ENCODE measurements around the gene RPS26.
"Not testable (repeated sequence)": the region's sequence is repeated elsewhere in the genome, so short reads cannot be mapped to it uniquely, and the experiment has no call there.

The RPS26 gene

DNA sequence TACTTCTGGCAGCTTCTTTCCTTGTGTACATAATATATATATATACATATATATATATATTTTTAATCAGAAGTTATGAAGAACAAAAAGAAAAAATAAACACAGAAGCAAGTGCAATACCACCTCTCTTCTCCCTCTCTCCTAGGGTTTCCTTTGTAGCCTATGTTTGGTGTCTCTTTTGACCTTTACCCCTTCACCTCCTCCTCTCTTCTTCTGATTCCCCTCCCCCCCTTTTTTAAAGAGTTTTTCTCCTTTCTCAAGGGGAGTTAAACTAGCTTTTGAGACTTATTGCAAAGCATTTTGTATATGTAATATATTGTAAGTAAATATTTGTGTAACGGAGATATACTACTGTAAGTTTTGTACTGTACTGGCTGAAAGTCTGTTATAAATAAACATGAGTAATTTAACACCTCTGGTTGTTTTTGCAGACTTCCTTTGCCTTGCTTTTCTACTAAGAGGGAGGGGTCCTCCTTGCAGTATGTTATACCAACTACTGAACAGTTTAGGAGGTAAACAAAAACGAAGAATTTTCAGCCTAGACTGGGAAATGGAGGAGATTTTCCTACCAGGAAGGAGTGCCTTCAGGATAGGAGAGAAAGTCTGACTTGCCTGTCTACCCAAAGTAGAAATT is 3.6 kb upstream of the RPS26 start:
- H3K27me3 Mint-ChIP-seq, result no peaks in the 10 kb centered on the region
- no peak overlapping the region for H3K4me3 Mint-ChIP-seq
- no peak for DNase-seq
- H3K27ac Mint-ChIP-seq, result peak overlapping the region; percentile 70
- no peaks in the 10 kb centered on the region for H3K9me3 Mint-ChIP-seq
- peaks cover 84% of the 10 kb centered on the region for H3K4me1 Mint-ChIP-seq
- H3K36me3 Mint-ChIP-seq (ENCODE audit: low read depth), result peaks cover 52% of the 10 kb centered on the region
- no peak for ATAC-seq

GRCh38 chr12:56040151-56040550 is 1.6 kb upstream of the RPS26 start:
- no peaks in the 10 kb centered on the region for H3K9me3 Mint-ChIP-seq
- H3K4me1 Mint-ChIP-seq, result peaks cover 80% of the 10 kb centered on the region
- no peak for DNase-seq
- peak overlapping the region; percentile 100 for H3K27ac Mint-ChIP-seq
- H3K27me3 Mint-ChIP-seq, result no peaks in the 10 kb centered on the region
- ATAC-seq, result peak; percentile 75
- H3K36me3 Mint-ChIP-seq (ENCODE audit: low read depth), result peaks cover 58% of the 10 kb centered on the region
- H3K4me3 Mint-ChIP-seq, result peak overlapping the region; percentile 100

GRCh38 chr12:56040963-56041551 is 661 bp upstream of the RPS26 start:
- Mint-ChIP-seq H3K27me3 (no peaks in the 10 kb centered on the region), H3K27ac (peak overlapping the region; percentile 100), H3K4me3 (peak overlapping the region; percentile 100), H3K9me3 (no peaks in the 10 kb centered on the region), H3K36me3 (ENCODE audit: low read depth) (peaks cover 52% of the 10 kb centered on the region), H3K4me1 (peaks cover 74% of the 10 kb centered on the region)
- ATAC-seq, result no peak
- no peak for DNase-seq

DNA sequence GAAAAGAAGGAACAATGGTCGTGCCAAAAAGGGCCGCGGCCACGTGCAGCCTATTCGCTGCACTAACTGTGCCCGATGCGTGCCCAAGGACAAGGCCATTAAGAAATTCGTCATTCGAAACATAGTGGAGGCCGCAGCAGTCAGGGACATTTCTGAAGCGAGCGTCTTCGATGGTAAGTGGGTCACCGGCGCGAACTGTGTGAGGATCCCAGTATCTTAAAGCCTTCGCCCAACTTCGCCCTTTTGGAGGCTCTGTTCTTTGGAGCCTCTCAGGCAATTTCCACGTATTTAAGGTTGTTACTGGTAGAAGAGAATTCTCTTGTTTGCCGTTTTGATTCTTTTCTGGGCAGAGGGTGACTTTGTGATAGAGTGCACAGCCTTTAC is 704 bp downstream of the RPS26 start:
- not testable (repeated sequence) for DNase-seq, H3K27me3 Mint-ChIP-seq, H3K9me3 Mint-ChIP-seq, ATAC-seq
- Mint-ChIP-seq H3K36me3 (ENCODE audit: low read depth) (peaks cover 46% of the 10 kb centered on the region), H3K4me1 (peaks cover 76% of the 10 kb centered on the region), H3K27ac (peak overlapping the region; percentile 100), H3K4me3 (peak overlapping the region; percentile 100)

GRCh38 chr12:56042843-56043242 is 1.1 kb downstream of the RPS26 start:
- peaks cover 46% of the 10 kb centered on the region for H3K36me3 Mint-ChIP-seq (ENCODE audit: low read depth)
- ATAC-seq (no peak), DNase-seq (no peak)
- peaks cover 72% of the 10 kb centered on the region for H3K4me1 Mint-ChIP-seq
- H3K4me3 Mint-ChIP-seq, result peak overlapping the region; percentile 100
- no peaks in the 10 kb centered on the region for H3K9me3 Mint-ChIP-seq
- no peaks in the 10 kb centered on the region for H3K27me3 Mint-ChIP-seq
- H3K27ac Mint-ChIP-seq, result peak overlapping the region; percentile 100

- peaks cover 41% of the 10 kb centered on the region for H3K4me1 Mint-ChIP-seq
- no peaks in the 10 kb centered on the region for H3K27me3 Mint-ChIP-seq
- no peak for ATAC-seq
- no peak overlapping the region for H3K4me3 Mint-ChIP-seq
- H3K9me3 Mint-ChIP-seq, result no peaks in the 10 kb centered on the region
- peak overlapping the region; percentile 100 for H3K27ac Mint-ChIP-seq
- no peak for DNase-seq
- H3K36me3 Mint-ChIP-seq (ENCODE audit: low read depth), result peaks cover 42% of the 10 kb centered on the region
These were observed 4.5 kb downstream of the RPS26 start for GRCh38 chr12:56046027-56046780.

GRCh38 chr12:56053407-56053893 is 11.7 kb downstream of the RPS26 start:
- Mint-ChIP-seq H3K4me1 (peaks cover 4% of the 10 kb centered on the region), H3K4me3 (no peak overlapping the region), H3K27ac (no peak overlapping the region), H3K27me3 (no peaks in the 10 kb centered on the region), H3K36me3 (ENCODE audit: low read depth) (no peaks in the 10 kb centered on the region), H3K9me3 (no peaks in the 10 kb centered on the region)
- ATAC-seq (no peak), DNase-seq (no peak)

GRCh38 chr12:56059964-56060363 is 18.2 kb downstream of the RPS26 start:
- DNase-seq; ATAC-seq; H3K9me3 Mint-ChIP-seq; H3K27me3 Mint-ChIP-seq; H3K27ac Mint-ChIP-seq; H3K4me1 Mint-ChIP-seq; H3K4me3 Mint-ChIP-seq; H3K36me3 Mint-ChIP-seq (ENCODE audit: low read depth): not testable (repeated sequence)

DNA sequence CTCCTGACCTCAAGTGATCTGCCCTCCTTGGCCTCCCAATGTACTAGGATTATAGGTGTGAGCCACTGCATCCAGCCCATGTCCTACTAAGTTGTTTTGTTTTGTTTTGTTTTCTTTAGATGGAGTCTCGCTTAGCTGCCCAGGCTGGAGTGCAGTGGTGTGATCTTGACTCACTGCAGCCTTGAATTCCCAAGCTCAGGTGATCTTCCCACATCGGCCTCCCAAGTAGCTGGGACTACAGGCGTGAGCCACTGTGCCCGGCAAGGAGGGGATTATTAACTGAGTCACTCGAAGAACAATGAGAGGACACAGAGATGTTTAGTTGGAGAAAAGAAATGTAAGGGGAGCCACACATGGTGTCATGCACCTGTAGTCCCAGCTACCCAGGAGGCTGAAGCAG is 20.3 kb downstream of the RPS26 start:
- H3K27me3 Mint-ChIP-seq, result peaks cover 3% of the 10 kb centered on the region
- DNase-seq, result no peak
- H3K4me1 Mint-ChIP-seq, result peaks cover 3% of the 10 kb centered on the region
- H3K36me3 Mint-ChIP-seq (ENCODE audit: low read depth), result no peaks in the 10 kb centered on the region
- H3K4me3 Mint-ChIP-seq, result no peak overlapping the region
- H3K9me3 Mint-ChIP-seq, result no peaks in the 10 kb centered on the region
- ATAC-seq, result no peak
- H3K27ac Mint-ChIP-seq, result no peak overlapping the region

DNA sequence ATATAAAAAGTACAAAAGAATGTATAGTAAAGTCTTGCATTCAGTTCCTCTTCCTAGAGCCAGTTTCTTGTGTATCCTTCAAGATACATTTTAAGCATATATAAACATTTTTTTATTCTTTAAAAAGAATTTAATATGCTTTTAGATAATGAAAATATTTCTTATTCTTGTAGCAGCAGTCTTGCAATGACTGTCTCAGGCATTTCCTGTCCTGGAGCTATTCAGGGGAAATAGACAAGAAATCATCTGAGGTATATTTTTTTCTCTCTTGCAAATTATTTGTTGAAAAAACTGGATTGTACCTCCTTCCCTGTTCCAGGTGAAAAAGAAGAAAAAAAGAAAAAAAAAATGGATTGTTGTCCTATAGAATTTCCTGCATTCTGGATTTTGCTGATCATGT is 21.3 kb downstream of the RPS26 start:
- DNase-seq, result no peak
- H3K36me3 Mint-ChIP-seq (ENCODE audit: low read depth), result no peaks in the 10 kb centered on the region
- no peaks in the 10 kb centered on the region for H3K9me3 Mint-ChIP-seq
- no peak overlapping the region for H3K27ac Mint-ChIP-seq
- ATAC-seq, result no peak
- peaks cover 4% of the 10 kb centered on the region for H3K4me1 Mint-ChIP-seq
- H3K27me3 Mint-ChIP-seq, result peaks cover 3% of the 10 kb centered on the region
- no peak overlapping the region for H3K4me3 Mint-ChIP-seq

DNA sequence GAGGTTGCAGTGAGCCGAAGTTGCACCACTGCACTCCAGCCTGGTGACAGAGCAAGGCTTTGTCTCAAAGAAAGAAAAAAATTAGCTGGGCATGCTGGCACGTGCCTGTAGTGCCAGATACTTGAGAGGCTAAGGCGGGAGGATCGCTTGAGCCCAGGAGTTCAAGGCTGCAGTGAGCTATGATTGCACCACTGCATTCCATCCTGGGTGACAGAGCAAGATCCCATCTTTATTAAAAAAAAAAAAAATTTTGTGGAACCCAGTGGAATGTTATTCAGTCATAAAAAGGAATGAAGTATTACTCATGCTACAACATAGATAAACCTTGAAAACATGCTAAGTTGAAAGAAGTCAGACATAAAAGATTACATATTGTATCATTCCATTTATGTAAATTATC is 29.9 kb downstream of the RPS26 start:
- Mint-ChIP-seq H3K27me3 (no peaks in the 10 kb centered on the region), H3K4me3 (no peak overlapping the region), H3K9me3 (no peaks in the 10 kb centered on the region), H3K36me3 (ENCODE audit: low read depth) (no peaks in the 10 kb centered on the region), H3K4me1 (peaks cover 4% of the 10 kb centered on the region), H3K27ac (no peak overlapping the region)
- ATAC-seq (no peak), DNase-seq (no peak)

- H3K27ac Mint-ChIP-seq, result no peak overlapping the region
- DNase-seq, result no peak
- no peaks in the 10 kb centered on the region for H3K27me3 Mint-ChIP-seq
- ATAC-seq, result no peak
- no peaks in the 10 kb centered on the region for H3K36me3 Mint-ChIP-seq (ENCODE audit: low read depth)
- H3K4me1 Mint-ChIP-seq, result no peaks in the 10 kb centered on the region
- no peaks in the 10 kb centered on the region for H3K9me3 Mint-ChIP-seq
- no peak overlapping the region for H3K4me3 Mint-ChIP-seq
These were observed 32.7 kb downstream of the RPS26 start for GRCh38 chr12:56074396-56074795.

GRCh38 chr12:56077966-56078365 is 36.2 kb downstream of the RPS26 start:
- H3K9me3 Mint-ChIP-seq; H3K36me3 Mint-ChIP-seq (ENCODE audit: low read depth); DNase-seq; H3K27ac Mint-ChIP-seq; H3K4me1 Mint-ChIP-seq; ATAC-seq; H3K4me3 Mint-ChIP-seq: not testable (repeated sequence)
- H3K27me3 Mint-ChIP-seq, result peaks cover 11% of the 10 kb centered on the region

GRCh38 chr12:56078427-56078826 is 36.7 kb downstream of the RPS26 start:
- H3K9me3 Mint-ChIP-seq, result no peaks in the 10 kb centered on the region
- H3K36me3 Mint-ChIP-seq (ENCODE audit: low read depth), result no peaks in the 10 kb centered on the region
- peaks cover 8% of the 10 kb centered on the region for H3K4me1 Mint-ChIP-seq
- DNase-seq, result no peak
- H3K27me3 Mint-ChIP-seq, result peaks cover 11% of the 10 kb centered on the region
- no peak for ATAC-seq
- H3K4me3 Mint-ChIP-seq, result peak overlapping the region; percentile 80
- H3K27ac Mint-ChIP-seq, result no peak overlapping the region

Data from activated naive CD8-positive, alpha-beta T cell treated with anti-CD3 and anti-CD28 coated beads, Interleukin-2, amount 50 U/mL, for 24 hours (primary cell).